ENCODE results near the gene RTEL1.

DNA sequence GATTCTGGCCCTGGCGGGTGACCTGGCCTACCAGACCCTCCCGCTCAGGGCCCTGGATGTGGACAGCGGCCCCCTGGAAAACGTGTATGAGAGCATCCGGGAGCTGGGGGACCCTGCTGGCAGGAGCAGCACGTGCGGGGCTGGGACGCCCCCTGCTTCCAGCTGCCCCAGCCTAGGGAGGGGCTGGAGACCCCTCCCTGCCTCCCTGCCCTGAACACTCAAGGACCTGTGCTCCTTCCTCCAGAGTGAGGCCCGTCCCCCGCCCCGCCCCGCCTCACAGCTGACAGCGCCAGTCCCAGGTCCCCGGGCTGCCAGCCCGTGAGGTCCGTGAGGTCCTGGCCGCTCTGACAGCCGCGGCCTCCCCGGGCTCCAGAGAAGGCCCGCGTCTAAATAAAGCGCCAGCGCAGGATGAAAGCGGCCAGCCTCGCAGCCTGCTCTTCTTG, 80.6 kb downstream of the RTEL1 start:
- TF ChIP-seq, protein P1, sequence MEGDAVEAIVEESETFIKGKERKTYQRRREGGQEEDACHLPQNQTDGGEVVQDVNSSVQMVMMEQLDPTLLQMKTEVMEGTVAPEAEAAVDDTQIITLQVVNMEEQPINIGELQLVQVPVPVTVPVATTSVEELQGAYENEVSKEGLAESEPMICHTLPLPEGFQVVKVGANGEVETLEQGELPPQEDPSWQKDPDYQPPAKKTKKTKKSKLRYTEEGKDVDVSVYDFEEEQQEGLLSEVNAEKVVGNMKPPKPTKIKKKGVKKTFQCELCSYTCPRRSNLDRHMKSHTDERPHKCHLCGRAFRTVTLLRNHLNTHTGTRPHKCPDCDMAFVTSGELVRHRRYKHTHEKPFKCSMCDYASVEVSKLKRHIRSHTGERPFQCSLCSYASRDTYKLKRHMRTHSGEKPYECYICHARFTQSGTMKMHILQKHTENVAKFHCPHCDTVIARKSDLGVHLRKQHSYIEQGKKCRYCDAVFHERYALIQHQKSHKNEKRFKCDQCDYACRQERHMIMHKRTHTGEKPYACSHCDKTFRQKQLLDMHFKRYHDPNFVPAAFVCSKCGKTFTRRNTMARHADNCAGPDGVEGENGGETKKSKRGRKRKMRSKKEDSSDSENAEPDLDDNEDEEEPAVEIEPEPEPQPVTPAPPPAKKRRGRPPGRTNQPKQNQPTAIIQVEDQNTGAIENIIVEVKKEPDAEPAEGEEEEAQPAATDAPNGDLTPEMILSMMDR (IDR thresholded peaks at IDR 0.05) = no peak
- TF ChIP-seq ZFX (IDR thresholded peaks at IDR 0.05; ENCODE audit: borderline replicate concordance) = no peak

Measured in 22Rv1 (cell line).